ENCODE measurements around the gene RNF19B.

- no peak for TF ChIP-seq CTCF (conservative IDR thresholded peaks at IDR 0.05)
- TF ChIP-seq ZFX (IDR thresholded peaks at IDR 0.05) = no peak
These were observed 28.1 kb upstream of the RNF19B start for GRCh38 chr1:32992489-32993323.

Measured in C4-2B (cell line).